GM23338 (cell line): ENCODE measurements around the gene PHTF1. TPM values are rescaled to one million over a fixed set of nuclear protein-coding genes. Genes with fewer than 3 reads are reported as not detected.

Source experiments
- ATAC-seq: fragments of 200-7000 bp; cut with Tn5 transposase; 3 replicates; pipeline ENCODE4 v1.9.1; 2020
- DNase-seq: peaks from one replicate; pipeline ENCODE4 v3.0.0-alpha.2; 2015; ENCODE audit warnings: low spot score
- H2AFZ ChIP-seq: fragments of 200-600 bp; sonication (generic); 2 replicates; pipeline ENCODE4 v1.8.0; 2016; ENCODE audit warnings: antibody characterized with exemption, mild to moderate bottlenecking, moderate library complexity
- H3F3A ChIP-seq: fragments of 200-600 bp; sonication (generic); replicated peaks from 2 replicates; pipeline ENCODE4 v1.8.0; 2017; ENCODE audit warnings: antibody characterized with exemption, mixed run types, low read depth
- H3K27ac ChIP-seq: fragments of 200-600 bp; sonication (generic); 2 replicates; pipeline ENCODE4 v1.6.1; 2016; ENCODE audit warnings: low read depth
- H3K27me3 ChIP-seq: fragments of 200-600 bp; sonication (generic); 2 replicates; pipeline ENCODE4 v1.8.0; 2016; ENCODE audit warnings: mild to moderate bottlenecking, mixed run types, moderate library complexity; ENCODE audit not compliant: insufficient read depth
- H3K36me3 ChIP-seq: fragments of 200-600 bp; sonication (generic); 2 replicates; pipeline ENCODE4 v1.8.0; 2016; ENCODE audit warnings: mild to moderate bottlenecking; ENCODE audit not compliant: insufficient read depth
- H3K4me1 ChIP-seq: fragments of 200-600 bp; sonication (generic); 2 replicates; pipeline ENCODE4 v1.8.0; 2016; ENCODE audit warnings: mild to moderate bottlenecking, moderate library complexity; ENCODE audit not compliant: insufficient read depth
- H3K4me2 ChIP-seq: fragments of 200-600 bp; sonication (generic); 2 replicates; pipeline ENCODE4 v1.7.1; 2017; ENCODE audit warnings: mixed run types
- H3K4me3 ChIP-seq: fragments of 200-600 bp; sonication (generic); 2 replicates; pipeline ENCODE4 v1.6.1; 2016; ENCODE audit warnings: mixed run types
- H3K79me2 ChIP-seq: fragments of 200-600 bp; sonication (generic); replicated peaks from 2 replicates; pipeline ENCODE4 v1.8.0; 2017; ENCODE audit warnings: mild to moderate bottlenecking; ENCODE audit not compliant: insufficient read depth
- H3K9me2 ChIP-seq: fragments of 200-600 bp; sonication (generic); 2 replicates; pipeline ENCODE4 v1.8.0; 2017; ENCODE audit not compliant: insufficient read depth
- H4K20me1 ChIP-seq: fragments of 200-600 bp; sonication (generic); replicated peaks from 2 replicates; pipeline ENCODE4 v1.8.0; 2017; ENCODE audit warnings: mild to moderate bottlenecking; ENCODE audit not compliant: insufficient read depth
- H3K27ac Mint-ChIP-seq: 2 replicates; pipeline ENCODE4 v1.8.0; 2020; ENCODE audit warnings: inconsistent platforms, mild to moderate bottlenecking, moderate library complexity, mixed read lengths
- H3K27me3 Mint-ChIP-seq: 3 replicates; pipeline ENCODE4 v1.8.0; 2022; ENCODE audit warnings: low read depth, mild to moderate bottlenecking, moderate library complexity, mixed read lengths, inconsistent platforms; ENCODE audit not compliant: insufficient read depth, poor library complexity
- H3K36me3 Mint-ChIP-seq: 3 replicates; pipeline ENCODE4 v1.8.0; 2021; ENCODE audit warnings: low read depth, mild to moderate bottlenecking, inconsistent platforms, moderate library complexity, mixed read lengths
- H3K4me1 Mint-ChIP-seq: 3 replicates; pipeline ENCODE4 v1.8.0; 2020; ENCODE audit warnings: mild to moderate bottlenecking, inconsistent platforms, mixed read lengths
- H3K4me3 Mint-ChIP-seq: 3 replicates; pipeline ENCODE4 v1.8.0; 2021; ENCODE audit warnings: moderate library complexity, mild to moderate bottlenecking, inconsistent platforms, mixed read lengths
- H3K9me3 Mint-ChIP-seq: 3 replicates; pipeline ENCODE4 v1.8.0; 2020; ENCODE audit warnings: moderate library complexity, mild to moderate bottlenecking, inconsistent platforms, mixed read lengths
- CREB1 ChIP-seq: fragments of 250-450 bp; sonication (Bioruptor Pico); IDR thresholded peaks from 2 replicates; pipeline ENCODE4 v1.5.0; 2020; ENCODE audit warnings: low read depth, mild to moderate bottlenecking, moderate library complexity
- CTCF ChIP-seq, 2 experiments: fragments of 200-600 bp in 1 of 2; sonication (generic) in 1 of 2; conservative IDR thresholded peaks; 2 replicates each; pipeline versions ENCODE4 v1.5.1 to v1.6.1; 2016 to 2017; ENCODE audit warnings: antibody characterized with exemption in 2 of 2, low read depth in 2 of 2, mild to moderate bottlenecking in 2 of 2, moderate library complexity in 1 of 2
- EZH2 ChIP-seq: fragments of 200-600 bp; sonication (generic); IDR thresholded peaks from one replicate; pipeline ENCODE4 v1.8.0; 2017; ENCODE audit warnings: antibody characterized with exemption, mild to moderate bottlenecking, low read depth; ENCODE audit not compliant: unreplicated experiment
- POLR2AphosphoS5 ChIP-seq: IDR thresholded peaks from 2 replicates; pipeline ENCODE4 v1.6.1; 2016; ENCODE audit warnings: antibody characterized with exemption, low read depth
- STAT1 ChIP-seq: IDR thresholded peaks from one replicate; pipeline ENCODE4 v1.6.1; 2016; ENCODE audit warnings: antibody characterized with exemption; ENCODE audit not compliant: unreplicated experiment
- ZNF331 ChIP-seq: fragments of 250-450 bp; sonication (Bioruptor Pico); IDR thresholded peaks from 2 replicates; pipeline ENCODE4 v1.5.0; 2020; ENCODE audit warnings: low read depth, mild to moderate bottlenecking, moderate library complexity
- ZNF462 ChIP-seq: fragments of 250-450 bp; sonication (Bioruptor Pico); IDR thresholded peaks from 2 replicates; pipeline ENCODE4 v1.5.0; 2020; ENCODE audit warnings: mild to moderate bottlenecking, moderate library complexity
- polyA plus RNA-seq: library from polyadenylated mRNA; unstranded; fragments of >200 nt; fragmentation: Nextera tagmentation; extraction: Ambion mirVana; gene quantifications from 2 replicates; pipeline ENCODE4 v1.2.1, GENCODE V29; 2016
- total RNA-seq: library from RNA; depleted of rRNA; stranded (reverse); fragments of >200 nt; shearing (Covaris generic); gene quantifications from 2 replicates; pipeline ENCODE4 v1.2.3, GENCODE V29; 2014

PHTF1 gene
- total and polyA plus RNA-seq, 2 experiments from 2014 or later, result 19.1 to 21.6 TPM

GRCh38 chr1:113783254-113784103 lies 24.2 kb upstream of the PHTF1 start (continued):
- TF ChIP-seq ZNF462 (CRISPR knock-in tag) (no peak), EZH2 (no peak), STAT1 (no peak), CREB1 (no peak), CTCF (conservative IDR thresholded peaks at IDR 0.05; ENCODE audit: low read depth in 2 of 2) (no peak), ZNF331 (CRISPR knock-in tag) (no peak)

GRCh38 chr1:113782406-113782805 lies 23.1 kb upstream of the PHTF1 start:
- Histone ChIP-seq H2AFZ (no peak overlapping the region), H3K4me2 (no peak overlapping the region), H3K27me3 (no peaks in the 10 kb centered on the region), H3K4me1 (peaks cover 18% of the 10 kb centered on the region), H3K27ac (no peak overlapping the region), H4K20me1 (no peaks in the 10 kb centered on the region), H3K4me3 (no peak overlapping the region), H3K9me2 (no peaks in the 10 kb centered on the region), H3F3A (no peaks in the 10 kb centered on the region), H3K36me3 (no peaks in the 10 kb centered on the region), H3K79me2 (peaks cover 76% of the 10 kb centered on the region)
- H3K27ac Mint-ChIP-seq, result no peak overlapping the region
- peaks cover 19% of the 10 kb centered on the region for H3K4me1 Mint-ChIP-seq
- DNase-seq (no peak), ATAC-seq (no peak)
- H3K4me3 Mint-ChIP-seq, result no peak overlapping the region
- H3K36me3 Mint-ChIP-seq, result peaks cover 4% of the 10 kb centered on the region; the same call in 2 of the 3 replicates
- no peaks in the 10 kb centered on the region for H3K27me3 Mint-ChIP-seq
- H3K9me3 Mint-ChIP-seq, result no peaks in the 10 kb centered on the region
- TF ChIP-seq STAT1 (no peak), ZNF462 (CRISPR knock-in tag) (no peak), POLR2AphosphoS5 (no peak)
